HEK293T (cell line): ENCODE measurements around the gene PCNA.
"Not testable (repeated sequence)": the region's sequence is repeated elsewhere in the genome, so short reads cannot be mapped to it uniquely, and the experiment has no call there.

Experiments
- SP1 ChIP-seq: fragments of 450-650 bp; IDR thresholded peaks from 2 replicates; pipeline ENCODE4 v1.6.1; 2017
- TARDBP ChIP-seq: fragments of 450-650 bp; IDR thresholded peaks from 2 replicates; pipeline ENCODE4 v1.6.1; 2016

GRCh38 chr20:5076913-5077312, 42.8 kb downstream of the PCNA start:
- TF ChIP-seq SP1, TARDBP: not testable (repeated sequence)
